ENCODE data around the gene TMEM101. TPM values are rescaled to one million over a fixed set of nuclear protein-coding genes. Genes with fewer than 3 reads are reported as not detected.

The TMEM101 gene
- total and polyA plus RNA-seq, 2 of the 8 experiments (the other 6 are each of a cell fraction or from before 2014, with no cell fraction given), result 16.1 to 44.7 TPM

GRCh38 chr17:44045486-44045885 lies 30.7 kb upstream of the TMEM101 start:
- TF ChIP-seq BRCA1 (IDR thresholded peaks at IDR 0.05; ENCODE audit: low read depth, low read length) (no peak), BACH1 (IDR thresholded peaks at IDR 0.05; ENCODE audit: low read length) (no peak), POLR2A (IDR thresholded peaks at IDR 0.05; ENCODE audit: control extremely low read depth in 1 of 2, low read depth in 2 of 2, low read length in 2 of 2) (no peak), SIRT6 (IDR thresholded peaks at IDR 0.05; ENCODE audit: low read length) (no peak), TBP (IDR thresholded peaks at IDR 0.05; ENCODE audit: low read depth, low read length) (no peak), TCF12 (IDR thresholded peaks at IDR 0.05; ENCODE audit: low read depth, low read length) (no peak), KDM5A (IDR thresholded peaks at IDR 0.05; ENCODE audit: low read length) (no peak), NANOG (IDR thresholded peaks at IDR 0.05; ENCODE audit: insufficient read depth, low read depth, low read length, poor library complexity, severe bottlenecking) (no peak), SP1 (IDR thresholded peaks at IDR 0.05; ENCODE audit: low read depth, low read length) (no peak), HDAC2 (IDR thresholded peaks at IDR 0.05; ENCODE audit: borderline replicate concordance in 1 of 2, low read depth in 2 of 2, low read length in 2 of 2) (no peak), SP2 (IDR thresholded peaks at IDR 0.05; ENCODE audit: low read length) (no peak), TAF1 (IDR thresholded peaks at IDR 0.05; ENCODE audit: low read depth, low read length) (no peak), CHD1 (IDR thresholded peaks at IDR 0.05; ENCODE audit: low read depth, low read length) (no peak), JUN (IDR thresholded peaks at IDR 0.05; ENCODE audit: low read depth, low read length) (no peak)
- TF ChIP-seq, protein P1, sequence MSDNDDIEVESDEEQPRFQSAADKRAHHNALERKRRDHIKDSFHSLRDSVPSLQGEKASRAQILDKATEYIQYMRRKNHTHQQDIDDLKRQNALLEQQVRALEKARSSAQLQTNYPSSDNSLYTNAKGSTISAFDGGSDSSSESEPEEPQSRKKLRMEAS (IDR thresholded peaks at IDR 0.05), result no peak
- Histone ChIP-seq H4K20me1 (replicated peaks in 1 of 2; ENCODE audit: control insufficient read depth in 1 of 2, insufficient read depth in 2 of 2, low read length in 2 of 2) (peaks cover 7 to 8% of the 10 kb centered on the region in 2 experiments), H2BK15ac (ENCODE audit: low read length) (no peak overlapping the region), H3K4me3 (ENCODE audit: extremely low read depth in 1 of 4, insufficient read depth in 2 of 4, low read depth in 3 of 4, low read length in 4 of 4) (no peak overlapping the region), H4K5ac (ENCODE audit: insufficient read length, low read depth, low read length) (no peak overlapping the region), H4K8ac (ENCODE audit: extremely low read depth, insufficient read depth, low read length) (no peak overlapping the region), H3K4ac (replicated peaks; ENCODE audit: insufficient read length, low read depth, low read length) (no peak overlapping the region), H3K23me2 (ENCODE audit: low read depth, low read length) (no peaks in the 10 kb centered on the region), H2BK120ac (replicated peaks; ENCODE audit: low read depth, low read length) (no peak overlapping the region), H3K27ac (ENCODE audit: low read depth, low read length) (no peak overlapping the region), H2AFZ (ENCODE audit: low read length) (no peak overlapping the region), H3K18ac (ENCODE audit: extremely low read depth, low read length) (no peak overlapping the region), H3K4me2 (ENCODE audit: insufficient read depth in 1 of 2, low read depth in 2 of 2, low read length in 2 of 2) (no peak overlapping the region), H4K91ac (replicated peaks; ENCODE audit: insufficient read length, low read length) (no peak overlapping the region), H3K79me2 (ENCODE audit: control insufficient read depth in 1 of 2, insufficient read depth in 2 of 2, low read length in 2 of 2) (peaks cover 0 to 76% of the 10 kb centered on the region in 2 experiments; a peak in 2 of 4 replicates), H3K27me3 (replicated peaks in 1 of 4; ENCODE audit: control insufficient read depth in 3 of 4, extremely low read depth in 1 of 4, insufficient read depth in 3 of 4, low read length in 3 of 4) (no peaks in the 10 kb centered on the region), H2BK5ac (ENCODE audit: low read depth, low read length) (no peak overlapping the region), H3K23ac (ENCODE audit: insufficient read length) (no peak overlapping the region), H3K4me1 (replicated peaks in 1 of 4; ENCODE audit: control insufficient read depth in 3 of 4, insufficient read depth in 4 of 4, low read length in 3 of 4) (no peaks in the 10 kb centered on the region), H3K14ac (ENCODE audit: insufficient read length) (no peak overlapping the region), H2BK12ac (ENCODE audit: low read depth, low read length) (no peak overlapping the region), H2AK5ac (ENCODE audit: low read depth, low read length) (no peak overlapping the region), H3K9ac (replicated peaks in 1 of 4; ENCODE audit: extremely low read depth in 1 of 4, low read depth in 3 of 4, low read length in 3 of 4) (no peak overlapping the region), H2BK20ac (ENCODE audit: low read length) (no peak overlapping the region), H3K56ac (replicated peaks; ENCODE audit: insufficient read length, low read depth, low read length) (no peak overlapping the region), H3K9me3 (ENCODE audit: insufficient read depth in 2 of 2, low read depth in 1 of 2, low read length in 1 of 2) (no peaks in the 10 kb centered on the region; a peak in 1 of 4 replicates), H3K79me1 (ENCODE audit: low read depth, low read length) (peaks cover 4% of the 10 kb centered on the region), H3K36me3 (ENCODE audit: control insufficient read depth in 2 of 4, insufficient read depth in 4 of 4, low read length in 3 of 4) (peaks cover 4 to 42% (median 17%) of the 10 kb centered on the region in 4 experiments)
- 94% methylated on average over 4 of the region's 4 CpGs; no CpG with 5 or more reads in 1 of the 2 experiments for WGBS, 2 experiments (ENCODE audit: extremely low coverage in 1 of 2, insufficient coverage in 1 of 2, insufficient read length in 1 of 2, insufficient replicate concordance in 2 of 2, low coverage in 1 of 2, low lambda C conversion rate in 2 of 2, missing lambda C conversion rate in 1 of 2)
- no peak for DNase-seq (ENCODE audit: low read depth in 1 of 2, low spot score in 2 of 2)
- ChIA-PET CTCF (ENCODE audit: partially characterized antibody) (interaction anchor here (1.0 to 9.5 kb wide), 4 partner anchors 18 to 105 kb away, joined by 3 to 108 read pairs (median 4); partner anchors contain the start of gene PPY), POLR2A (ENCODE audit: partially characterized antibody) (interaction anchor here (0.7 to 7.4 kb wide), 5 partner anchors 18 to 47 kb away, joined by 3 to 55 read pairs (median 9); no protein-coding TSS in a partner anchor)
- no peak for FAIRE-seq

Measured in H1 (cell line).